Fibroblast of the conjunctiva (primary cell): Measurements from ENCODE around the gene BPTF.
"Not testable (repeated sequence)": the region's sequence is repeated elsewhere in the genome, so short reads cannot be mapped to it uniquely, and the experiment has no call there.

Experiments used
- DNase-seq: peaks from one replicate; pipeline ENCODE4 v3.0.0-alpha.2; 2010; ENCODE audit warnings: low read depth

Gene BPTF

DNA sequence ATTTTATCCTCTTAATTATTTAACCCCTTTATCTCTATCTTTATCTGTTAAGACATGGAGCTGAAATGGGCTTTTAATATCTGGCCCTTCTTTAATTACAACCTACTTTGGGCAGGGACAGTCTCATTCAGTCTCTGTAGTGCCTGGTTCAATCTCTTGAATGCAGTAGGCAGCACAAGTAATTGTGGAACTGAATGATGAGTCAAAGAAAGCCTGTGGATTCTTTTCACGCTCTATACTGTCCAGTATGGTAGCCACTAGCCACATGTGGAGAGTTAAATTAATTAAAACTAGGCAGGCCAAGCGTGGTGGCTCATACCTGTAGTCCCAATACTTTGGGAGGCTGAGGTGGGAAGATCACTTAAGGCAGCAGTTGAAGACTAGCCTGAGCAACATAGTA is 9.3 kb downstream of the BPTF start:
- DNase-seq, result no peak

DNA sequence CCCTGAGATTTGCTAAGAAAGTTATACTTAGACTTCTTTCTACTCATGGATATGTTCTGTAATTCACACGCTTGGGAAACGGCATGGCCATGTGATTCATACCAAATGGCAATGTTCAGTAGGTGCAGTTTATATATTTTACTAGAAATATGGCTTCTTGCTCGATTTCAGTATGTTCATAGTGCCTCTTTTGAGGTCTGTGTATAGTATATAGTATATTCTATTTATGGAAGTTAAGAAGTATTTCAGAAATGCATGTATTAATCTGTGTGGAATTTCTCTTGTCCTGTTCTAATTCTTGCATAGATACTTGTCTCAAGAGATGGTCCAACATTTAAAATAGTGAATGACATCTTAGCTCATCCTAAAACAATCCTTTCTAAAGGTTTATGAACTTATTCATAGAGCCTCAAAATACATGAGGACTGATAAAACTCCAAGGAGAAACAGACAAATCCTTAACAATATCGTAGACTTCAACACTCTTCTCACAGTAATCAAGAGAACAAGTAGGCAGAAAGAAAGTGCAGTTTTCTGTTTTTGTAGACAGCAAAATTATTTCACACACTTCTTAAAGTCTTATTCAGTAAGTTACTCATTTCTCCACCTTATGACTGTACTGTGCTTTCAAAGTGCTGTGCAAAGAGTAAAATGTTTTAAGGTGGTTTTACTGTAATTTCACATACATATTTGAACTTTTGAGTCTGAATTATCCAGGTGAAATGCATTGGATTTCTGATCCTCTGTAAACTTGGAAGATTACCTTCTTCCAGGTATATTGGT is 11.1 kb downstream of the BPTF start:
- DNase-seq, result no peak

DNA sequence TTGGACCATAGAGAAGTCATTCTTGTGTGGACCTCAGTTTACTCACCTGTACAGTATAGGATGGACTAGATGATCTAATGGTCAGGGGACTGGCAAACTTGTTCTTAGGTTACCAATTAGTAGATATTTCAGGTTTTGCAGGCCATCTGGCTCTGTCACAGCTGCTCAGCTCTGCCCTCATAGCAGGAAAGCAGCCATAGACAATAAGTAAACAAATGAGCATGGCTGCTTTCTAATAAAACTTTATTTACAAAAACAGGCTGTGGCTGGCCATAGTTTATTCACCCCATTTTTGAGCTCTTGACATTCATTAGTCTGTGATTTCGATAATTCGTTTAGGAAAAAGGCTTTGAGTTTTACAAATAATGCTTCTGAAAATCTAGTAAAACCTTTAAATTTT is 12.7 kb downstream of the BPTF start:
- no peak for DNase-seq

DNA sequence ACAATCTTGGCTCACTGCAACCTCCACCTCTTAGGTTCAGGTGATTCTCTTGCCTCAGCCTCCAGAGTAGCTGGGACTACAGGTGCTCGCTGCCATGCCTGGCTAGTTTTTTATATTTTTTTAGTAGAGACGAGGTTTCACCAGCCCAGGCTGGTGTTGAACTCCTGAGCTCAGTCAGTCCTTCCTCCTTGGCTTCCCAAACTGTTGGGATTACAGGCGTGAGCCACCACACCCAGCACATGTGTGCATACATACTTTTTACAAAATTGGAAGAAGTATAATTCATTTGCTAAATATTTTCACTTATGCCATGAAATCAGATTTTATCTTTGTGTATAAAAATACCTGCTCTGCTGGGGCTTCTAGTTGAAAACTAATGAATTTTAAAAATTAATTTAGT is 13.2 kb downstream of the BPTF start:
- no peak for DNase-seq

DNA sequence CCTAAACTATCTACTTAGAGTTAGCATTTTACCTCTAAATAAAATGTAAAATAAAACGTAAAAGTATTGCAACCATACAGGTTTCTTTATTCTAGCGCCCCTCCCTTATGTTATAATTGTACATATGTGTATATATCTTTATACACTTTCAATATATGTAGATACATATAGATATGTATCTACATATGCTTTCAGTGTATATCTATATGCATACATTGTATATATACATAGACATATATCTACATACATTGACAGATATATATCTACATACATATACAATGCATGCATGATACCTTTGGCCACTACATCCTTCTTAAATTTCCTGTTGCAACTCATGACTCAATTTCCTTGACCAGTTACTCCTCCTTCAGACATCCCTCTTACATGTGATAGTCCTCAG is 16.7 kb downstream of the BPTF start:
- no peak for DNase-seq

DNA sequence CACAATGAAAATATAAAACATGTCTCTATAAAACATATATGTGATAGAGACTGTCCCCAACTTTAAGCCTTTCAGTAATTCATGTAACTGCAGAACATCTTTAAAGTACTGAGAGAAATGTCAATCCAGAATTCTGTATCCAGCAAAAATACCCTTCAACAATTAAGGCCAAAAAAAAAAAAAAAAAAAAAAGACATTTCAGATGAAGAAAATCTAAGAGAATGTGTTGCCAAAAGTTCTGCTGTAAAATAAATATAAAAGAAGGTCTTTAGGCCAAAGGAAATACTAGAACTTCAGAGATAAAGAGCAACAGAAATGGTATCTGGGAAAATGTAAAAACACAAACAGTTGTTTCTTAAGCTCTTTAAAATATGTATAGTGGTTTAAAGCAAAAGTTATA is 17.3 kb downstream of the BPTF start:
- no peak for DNase-seq

DNA sequence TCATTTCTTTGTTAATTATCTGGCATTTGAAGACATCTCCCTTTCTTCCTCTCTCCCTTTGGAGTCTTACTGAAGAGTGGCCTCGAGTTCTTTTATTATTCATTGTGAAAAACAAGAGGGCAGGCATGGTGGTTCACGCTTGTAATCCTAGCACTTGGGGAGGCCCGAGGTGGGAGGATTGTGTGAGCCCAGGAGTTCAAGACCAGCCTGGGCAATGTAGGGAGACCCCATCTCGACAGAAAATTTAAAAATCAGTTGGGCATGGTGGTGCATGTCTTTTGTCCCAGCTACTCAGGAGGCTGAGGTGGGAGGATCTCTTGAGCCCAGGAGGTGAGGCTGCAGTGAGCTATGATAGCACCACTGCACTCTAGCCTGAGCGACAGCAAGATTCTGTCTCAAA is 20.1 kb downstream of the BPTF start:
- no peak for DNase-seq

DNA sequence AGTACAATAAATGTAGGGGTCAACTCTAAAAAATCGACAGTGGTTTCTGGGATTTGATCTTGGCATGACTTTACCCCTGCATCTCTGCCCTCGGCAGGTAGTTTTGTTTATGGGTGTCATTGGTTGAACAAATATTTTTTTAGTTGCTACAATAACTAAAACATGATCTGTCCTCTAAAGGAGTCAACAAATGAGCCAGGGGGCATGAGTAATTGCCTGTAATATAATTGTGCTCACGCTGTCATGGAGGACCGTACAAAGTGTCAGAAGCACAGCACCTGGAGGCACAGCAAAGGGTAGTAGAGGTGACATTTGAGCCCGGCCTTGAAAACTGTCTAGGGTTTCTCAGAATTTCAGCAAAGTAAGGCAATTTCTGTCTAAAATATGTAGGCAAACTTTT is 22.9 kb downstream of the BPTF start:
- DNase-seq, result not testable (repeated sequence)

DNA sequence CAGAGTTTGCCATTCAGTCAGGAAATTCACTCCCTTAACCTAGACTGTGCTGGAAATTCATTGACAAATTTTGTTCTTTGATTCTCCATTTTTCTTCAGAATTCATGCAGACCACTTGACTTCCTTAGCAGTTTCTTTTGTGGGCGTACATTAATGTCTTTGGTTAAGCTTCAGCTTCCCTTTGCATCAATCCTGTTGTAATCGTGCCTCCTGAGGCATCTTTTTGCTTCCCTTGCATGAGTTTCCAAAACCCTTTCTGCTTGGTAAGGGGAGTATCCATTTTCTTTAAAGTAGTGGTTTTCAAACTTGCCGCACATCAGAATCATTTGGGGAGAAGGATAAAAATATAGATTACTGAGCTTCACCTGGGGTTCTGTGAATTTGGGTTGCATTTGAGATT is 23.5 kb downstream of the BPTF start:
- DNase-seq, result not testable (repeated sequence)

DNA sequence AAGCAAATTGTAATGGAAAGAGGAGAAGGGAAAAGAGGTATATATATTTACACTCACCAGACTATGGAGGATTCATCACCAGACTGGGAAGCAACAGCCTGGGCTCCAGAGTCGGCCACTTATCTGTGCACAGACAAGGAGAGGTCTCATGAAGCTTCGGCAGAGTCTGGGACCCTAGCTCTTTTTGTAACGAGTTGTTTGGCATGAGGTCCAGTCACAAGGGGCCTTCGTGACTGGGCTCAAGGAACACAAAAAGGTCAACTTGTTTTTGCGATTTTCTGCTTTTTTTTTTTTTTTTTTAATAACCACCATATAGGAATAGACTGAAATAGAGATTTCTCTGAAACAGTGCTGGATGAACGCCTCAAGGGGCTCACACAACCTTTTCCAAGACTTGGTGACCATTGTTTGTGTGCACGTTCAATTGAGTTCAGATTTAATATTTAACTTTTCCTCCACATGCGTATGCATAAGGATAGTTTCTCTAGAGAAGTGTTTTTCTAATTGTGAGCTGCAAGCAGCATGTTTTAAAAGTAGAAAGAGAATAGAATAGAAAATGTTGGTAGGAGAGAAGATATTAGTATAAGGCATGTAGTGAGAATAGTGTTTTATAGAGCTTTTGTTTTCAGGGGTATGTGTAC is 25.8 kb downstream of the BPTF start:
- no peak for DNase-seq

DNA sequence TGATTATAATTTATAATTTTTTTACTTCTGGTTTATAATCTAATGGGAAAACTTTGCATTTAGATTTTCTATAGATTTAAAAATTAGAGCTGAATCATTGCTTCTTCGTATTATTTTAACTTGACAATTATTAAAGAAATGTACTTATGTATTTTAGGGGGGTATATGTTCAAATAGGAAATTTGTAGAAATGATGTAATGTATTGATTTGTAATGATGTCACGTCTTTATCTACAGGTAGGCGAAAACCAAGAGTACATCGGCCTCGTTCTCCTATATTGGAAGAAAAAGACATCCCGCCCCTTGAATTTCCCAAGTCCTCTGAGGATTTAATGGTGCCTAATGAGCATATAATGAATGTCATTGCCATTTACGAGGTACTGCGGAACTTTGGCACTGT is 28.4 kb downstream of the BPTF start:
- DNase-seq, result no peak

DNA sequence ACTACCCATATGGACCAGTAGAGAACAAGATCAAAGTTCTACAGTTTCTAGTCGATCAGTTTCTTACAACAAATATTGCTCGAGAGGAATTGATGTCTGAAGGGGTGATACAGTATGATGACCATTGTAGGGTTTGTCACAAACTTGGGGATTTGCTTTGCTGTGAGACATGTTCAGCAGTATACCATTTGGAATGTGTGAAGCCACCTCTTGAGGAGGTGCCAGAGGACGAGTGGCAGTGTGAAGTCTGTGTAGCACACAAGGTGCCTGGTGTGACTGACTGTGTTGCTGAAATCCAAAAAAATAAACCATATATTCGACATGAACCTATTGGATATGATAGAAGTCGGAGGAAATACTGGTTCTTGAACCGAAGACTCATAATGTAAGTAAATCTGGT is 29.1 kb downstream of the BPTF start:
- no peak for DNase-seq

DNA sequence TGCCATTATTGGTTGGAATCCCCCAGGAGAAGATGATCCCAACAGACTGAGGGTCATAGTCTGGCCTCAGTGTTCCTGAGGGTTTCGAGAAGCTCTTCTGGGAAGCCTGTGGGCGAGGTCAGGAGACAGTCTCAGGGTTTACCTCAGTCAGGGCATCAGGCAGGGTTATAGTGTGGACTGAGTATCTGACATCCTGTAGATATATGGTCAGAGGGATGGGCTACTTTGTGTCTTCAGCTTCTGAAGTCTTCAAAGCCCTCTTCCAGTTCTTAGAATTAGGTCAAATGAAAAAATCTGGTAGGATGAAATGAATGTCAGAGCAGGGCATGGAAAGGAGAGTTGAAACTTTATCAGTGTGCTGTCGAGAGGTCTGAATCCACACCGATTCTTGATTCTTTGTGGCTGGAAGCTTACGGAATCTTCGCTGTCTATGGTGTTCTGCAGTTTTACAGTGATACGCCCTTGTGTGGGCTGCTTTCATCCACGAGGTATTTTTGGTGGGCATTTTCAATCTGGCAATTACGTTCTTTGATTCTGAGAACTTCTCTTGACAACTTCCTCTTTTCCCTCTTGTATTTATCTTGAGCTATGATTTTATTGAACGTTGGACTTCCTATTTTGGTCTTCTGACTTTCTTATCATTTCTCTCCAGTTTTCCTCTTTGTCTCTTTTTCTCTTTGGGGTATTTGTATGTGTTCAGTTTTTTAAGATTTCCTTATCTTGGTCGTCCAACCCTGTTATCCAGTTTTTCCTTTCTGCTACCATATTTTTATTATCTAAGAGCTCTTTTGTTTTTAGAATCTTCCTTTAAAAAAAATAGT is 30.4 kb downstream of the BPTF start:
- no peak for DNase-seq

DNA sequence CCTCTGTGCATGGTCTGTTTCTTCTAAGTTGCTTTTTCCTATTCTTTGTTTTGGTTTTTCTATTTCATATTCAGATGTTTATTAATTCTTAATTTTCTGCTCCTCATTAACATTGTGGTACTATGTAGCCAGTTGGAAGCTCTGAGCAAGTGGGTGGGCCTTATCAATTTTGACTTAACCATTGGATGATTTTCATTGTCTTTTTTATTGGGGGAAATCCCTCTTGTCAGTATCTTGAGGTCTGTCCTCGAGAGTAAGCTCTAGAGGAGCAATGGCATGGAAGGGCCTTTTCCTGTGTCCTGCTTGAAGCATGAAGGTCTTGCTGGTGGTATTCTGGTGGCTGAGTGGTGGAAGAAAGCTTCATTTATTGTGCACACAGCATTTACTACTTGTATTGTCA is 31.1 kb downstream of the BPTF start:
- not testable (repeated sequence) for DNase-seq

DNA sequence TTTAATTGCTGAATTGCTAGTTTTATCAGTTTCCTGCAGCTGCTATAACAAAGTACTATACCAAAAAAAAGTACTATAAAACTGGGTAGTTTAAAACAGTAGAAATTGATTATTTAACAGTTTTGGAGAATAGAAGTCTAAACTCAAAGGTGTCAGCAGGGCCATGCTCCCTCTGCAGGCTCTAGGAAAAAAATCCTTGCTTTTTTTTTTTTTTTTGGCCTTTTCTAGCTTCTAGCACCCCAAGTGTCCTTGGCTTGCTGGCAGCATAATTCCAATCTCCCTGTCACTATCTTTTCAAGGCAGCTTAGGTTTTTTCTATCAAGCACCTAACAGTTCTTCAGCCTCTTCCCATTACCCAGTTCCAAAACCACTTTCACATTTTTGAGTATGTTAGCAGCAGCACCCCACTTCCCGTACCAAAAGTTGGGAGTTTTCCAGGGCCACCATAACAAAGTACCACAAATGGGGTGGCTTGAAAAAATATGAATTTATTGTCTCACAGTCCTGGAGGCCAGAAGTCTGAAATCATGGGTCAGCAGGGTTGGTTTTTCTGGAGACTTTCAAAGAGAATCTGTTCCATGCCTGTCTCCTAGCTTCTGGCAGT is 37.4 kb downstream of the BPTF start:
- no peak for DNase-seq

DNA sequence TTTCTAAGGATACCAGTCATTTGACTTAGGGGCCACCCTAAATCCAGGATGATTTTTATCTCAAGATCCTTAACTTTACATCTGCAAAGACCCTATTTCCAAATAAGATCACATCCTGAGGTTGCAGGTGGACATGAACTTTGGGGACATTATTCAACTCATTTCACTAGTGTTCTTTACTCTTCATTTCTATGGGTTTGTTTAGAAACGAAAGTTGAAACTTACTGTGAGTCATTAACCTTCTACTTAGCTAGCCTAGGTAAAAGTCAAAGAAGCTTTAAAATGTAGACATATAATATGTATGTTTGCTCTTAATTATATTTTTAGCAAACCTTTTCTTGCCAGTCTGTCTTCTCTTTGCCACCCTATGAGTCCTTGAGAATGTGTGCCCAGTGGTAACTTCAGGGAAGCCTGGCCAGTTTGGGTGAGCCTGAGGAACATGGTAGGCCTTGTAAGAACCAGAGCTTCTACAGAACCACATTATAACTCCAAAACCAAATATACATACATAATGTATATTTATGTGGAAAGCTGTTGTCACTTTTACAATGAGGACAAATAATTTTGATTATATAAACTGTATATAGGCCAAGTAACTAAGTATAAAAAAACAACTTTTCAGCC is 38.4 kb downstream of the BPTF start:
- no peak for DNase-seq

DNA sequence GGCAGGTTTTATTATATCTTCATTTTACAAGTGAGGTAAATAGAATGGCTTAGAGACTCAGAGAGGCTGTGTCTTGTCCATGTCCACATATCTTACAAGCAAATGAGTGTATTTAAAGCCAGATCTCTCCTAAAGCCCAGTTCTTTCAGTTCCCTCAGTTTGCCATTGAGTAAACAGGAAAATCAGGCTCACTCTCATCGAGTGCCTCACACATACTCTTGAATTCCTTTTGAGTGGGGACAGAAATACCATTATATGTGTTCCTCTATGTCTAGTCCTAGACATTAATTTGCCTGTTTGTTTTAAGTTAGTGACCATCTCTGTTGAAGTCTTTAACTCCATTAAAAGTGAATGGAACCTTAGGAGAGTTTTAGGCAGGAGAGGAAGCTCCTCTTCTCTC is 40.1 kb downstream of the BPTF start:
- DNase-seq, result no peak

DNA sequence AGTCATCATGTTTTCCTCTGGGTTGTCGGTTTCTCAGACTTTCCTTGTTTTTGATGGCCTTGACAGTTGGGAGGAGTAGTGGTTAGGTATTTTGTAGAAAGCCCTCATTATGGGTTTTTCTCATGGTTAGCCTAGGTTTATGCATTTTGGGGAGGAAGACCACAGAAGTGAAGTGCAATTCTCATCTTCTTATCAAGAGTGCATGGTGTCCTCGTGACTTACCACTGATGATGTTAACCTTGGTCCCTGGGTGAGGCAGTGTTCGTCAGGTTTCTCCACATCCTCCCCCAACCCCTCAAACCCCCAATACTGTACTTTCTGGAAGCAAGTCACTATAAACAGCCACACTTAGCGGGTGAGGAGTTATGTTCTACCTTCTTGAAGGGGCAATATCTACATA is 42.3 kb downstream of the BPTF start:
- no peak for DNase-seq

DNA sequence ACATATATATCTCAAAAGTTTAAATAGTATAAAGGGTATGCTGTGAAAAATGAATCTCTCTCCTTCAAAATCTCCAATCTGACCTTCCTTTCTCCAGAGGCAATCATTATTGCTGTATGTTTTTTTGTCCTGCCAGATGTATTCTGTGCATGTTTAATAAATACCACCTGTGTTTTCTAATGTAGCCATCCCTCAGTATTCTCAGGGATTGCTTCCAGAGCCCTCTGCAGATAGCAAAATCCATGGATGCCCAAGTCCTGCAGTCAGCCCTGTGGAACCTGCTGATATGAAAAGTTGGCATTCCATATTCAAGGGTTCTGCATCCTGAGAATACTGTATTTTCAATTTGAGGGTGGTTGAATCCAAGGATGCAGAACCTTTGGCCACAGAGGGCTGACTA is 42.9 kb downstream of the BPTF start:
- DNase-seq, result no peak

DNA sequence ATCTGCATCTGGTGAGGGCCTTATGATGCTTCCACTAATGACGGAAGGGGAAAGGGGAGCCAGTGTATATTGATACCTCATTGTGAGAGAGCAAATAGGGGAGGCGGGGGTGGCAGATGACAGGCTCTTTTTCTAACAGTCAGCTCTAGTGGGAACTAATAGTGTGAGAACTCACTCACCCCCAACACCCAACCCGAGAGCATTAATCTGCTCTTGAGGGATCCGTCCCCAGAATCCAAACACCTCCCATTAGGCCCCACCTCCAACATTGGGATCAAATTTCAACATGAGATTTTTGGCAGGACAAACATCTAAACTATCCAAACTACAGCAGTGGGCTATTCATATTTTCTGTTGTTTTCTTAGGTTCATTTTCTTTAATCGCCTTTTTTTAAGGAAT is 54.4 kb downstream of the BPTF start:
- no peak for DNase-seq

DNA sequence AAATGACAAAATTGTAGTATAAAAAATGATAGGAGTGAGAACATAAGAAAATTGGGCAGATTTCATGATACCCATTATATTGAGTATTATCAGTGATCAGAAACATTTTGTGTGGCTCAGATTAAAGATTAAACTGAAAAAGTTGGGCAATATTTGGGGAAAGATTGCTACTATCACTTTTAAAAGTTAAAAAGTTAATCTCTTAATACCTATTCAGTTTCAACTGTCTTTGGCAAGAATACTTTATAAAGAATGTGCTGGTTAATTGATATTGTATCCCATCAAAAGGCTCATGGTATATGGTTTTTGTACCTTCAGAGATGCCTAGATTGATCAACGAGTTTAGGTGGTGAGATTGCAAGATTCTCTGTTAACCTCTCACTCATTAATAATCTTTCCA is 55.8 kb downstream of the BPTF start:
- no peak for DNase-seq

DNA sequence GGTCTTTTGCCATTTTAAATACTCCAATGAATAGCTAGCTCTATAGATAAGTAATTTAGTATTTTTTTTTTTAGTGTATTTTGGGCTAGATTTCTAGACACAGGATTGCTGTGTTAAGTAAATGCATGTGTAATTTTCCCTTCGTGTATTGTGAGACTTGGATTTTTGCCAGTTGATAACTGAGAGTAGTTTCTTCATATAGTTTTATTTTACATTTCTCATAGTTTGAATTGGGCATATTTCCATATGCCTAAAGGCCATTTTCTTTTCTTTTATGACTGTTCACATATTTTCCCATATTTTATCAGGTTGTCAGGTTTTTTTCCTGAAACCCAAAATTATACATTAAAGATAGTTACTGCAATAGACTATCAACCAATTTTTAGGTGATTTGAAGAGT is 59.4 kb downstream of the BPTF start:
- DNase-seq, result no peak
